ENCODE results near the gene RAB8A.

RAB8A gene

DNA sequence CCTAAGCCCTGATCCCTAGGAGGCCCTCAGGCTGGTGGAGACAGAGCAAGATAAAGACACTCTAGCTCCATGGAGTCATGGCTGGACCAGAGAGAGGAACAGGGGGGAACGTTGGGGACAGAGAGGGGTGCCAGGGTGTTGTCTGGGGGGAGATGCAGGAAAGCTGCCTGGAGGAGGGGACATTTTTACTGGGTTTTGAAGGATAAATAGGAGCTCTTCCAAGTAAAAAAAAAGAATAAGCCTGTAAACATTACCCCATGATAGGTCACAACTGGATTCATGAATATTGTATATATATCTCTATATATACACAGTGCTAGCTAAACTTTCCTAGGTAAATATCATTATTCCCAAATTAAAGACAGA is 32.5 kb downstream of the RAB8A start:
- ChIA-PET CTCF (no interaction called here), POLR2A (no interaction called here)
- TF ChIP-seq ELF4 (IDR thresholded peaks at IDR 0.05) (no peak), CTBP1 (IDR thresholded peaks at IDR 0.05; ENCODE audit: borderline replicate concordance) (no peak), L3MBTL2 (conservative IDR thresholded peaks at IDR 0.05) (no peak), FOXM1 (IDR thresholded peaks at IDR 0.05; ENCODE audit: borderline replicate concordance) (no peak), ZNF384 (IDR thresholded peaks at IDR 0.05) (no peak), TARDBP (IDR thresholded peaks at IDR 0.05) (no peak), ARNT (IDR thresholded peaks at IDR 0.05) (no peak), SUZ12 (IDR thresholded peaks at IDR 0.05) (no peak), NFRKB (IDR thresholded peaks at IDR 0.05) (no peak), BHLHE40 (IDR thresholded peaks at IDR 0.05; ENCODE audit: borderline replicate concordance) (no peak), LEF1 (IDR thresholded peaks at IDR 0.05; ENCODE audit: borderline replicate concordance) (no peak), SP1 (IDR thresholded peaks at IDR 0.05) (no peak)
- TF ChIP-seq, protein P1, sequence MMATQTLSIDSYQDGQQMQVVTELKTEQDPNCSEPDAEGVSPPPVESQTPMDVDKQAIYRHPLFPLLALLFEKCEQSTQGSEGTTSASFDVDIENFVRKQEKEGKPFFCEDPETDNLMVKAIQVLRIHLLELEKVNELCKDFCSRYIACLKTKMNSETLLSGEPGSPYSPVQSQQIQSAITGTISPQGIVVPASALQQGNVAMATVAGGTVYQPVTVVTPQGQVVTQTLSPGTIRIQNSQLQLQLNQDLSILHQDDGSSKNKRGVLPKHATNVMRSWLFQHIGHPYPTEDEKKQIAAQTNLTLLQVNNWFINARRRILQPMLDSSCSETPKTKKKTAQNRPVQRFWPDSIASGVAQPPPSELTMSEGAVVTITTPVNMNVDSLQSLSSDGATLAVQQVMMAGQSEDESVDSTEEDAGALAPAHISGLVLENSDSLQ (IDR thresholded peaks at IDR 0.05) = no peak
- DNase-seq (ENCODE audit: extremely low spot score) = no peak

DNA sequence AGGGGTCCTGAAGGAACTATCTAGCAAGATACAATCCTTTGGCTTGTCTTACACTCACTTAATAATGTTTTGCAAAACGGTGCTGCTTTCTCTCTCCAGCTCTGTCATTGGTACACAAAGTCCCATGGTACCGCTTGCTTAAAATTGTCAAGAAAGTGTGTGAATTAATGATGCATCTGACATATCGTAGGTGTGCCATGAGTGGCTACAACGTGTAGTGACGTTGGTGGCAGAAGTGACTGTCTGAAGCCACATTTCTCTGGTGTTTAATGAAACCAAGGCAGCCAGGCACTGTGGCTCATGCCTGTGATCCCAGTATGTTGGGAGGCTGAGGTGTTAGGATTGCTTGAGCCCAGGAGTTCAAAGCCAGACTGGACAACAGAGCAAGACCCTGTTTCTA is 34.4 kb downstream of the RAB8A start:
- no peak for DNase-seq (ENCODE audit: extremely low spot score)
- CTCF ChIA-PET = no interaction called here
- TF ChIP-seq L3MBTL2 (conservative IDR thresholded peaks at IDR 0.05) (no peak), HDGF (IDR thresholded peaks at IDR 0.05; ENCODE audit: borderline replicate concordance) (no peak), LEF1 (IDR thresholded peaks at IDR 0.05; ENCODE audit: borderline replicate concordance) (no peak), FOXA1 (IDR thresholded peaks at IDR 0.05) (no peak), TARDBP (IDR thresholded peaks at IDR 0.05) (no peak), ZNF384 (IDR thresholded peaks at IDR 0.05) (no peak)
- TF ChIP-seq, protein P1 (IDR thresholded peaks at IDR 0.05) = no peak
- POLR2A ChIA-PET = no interaction called here

DNA sequence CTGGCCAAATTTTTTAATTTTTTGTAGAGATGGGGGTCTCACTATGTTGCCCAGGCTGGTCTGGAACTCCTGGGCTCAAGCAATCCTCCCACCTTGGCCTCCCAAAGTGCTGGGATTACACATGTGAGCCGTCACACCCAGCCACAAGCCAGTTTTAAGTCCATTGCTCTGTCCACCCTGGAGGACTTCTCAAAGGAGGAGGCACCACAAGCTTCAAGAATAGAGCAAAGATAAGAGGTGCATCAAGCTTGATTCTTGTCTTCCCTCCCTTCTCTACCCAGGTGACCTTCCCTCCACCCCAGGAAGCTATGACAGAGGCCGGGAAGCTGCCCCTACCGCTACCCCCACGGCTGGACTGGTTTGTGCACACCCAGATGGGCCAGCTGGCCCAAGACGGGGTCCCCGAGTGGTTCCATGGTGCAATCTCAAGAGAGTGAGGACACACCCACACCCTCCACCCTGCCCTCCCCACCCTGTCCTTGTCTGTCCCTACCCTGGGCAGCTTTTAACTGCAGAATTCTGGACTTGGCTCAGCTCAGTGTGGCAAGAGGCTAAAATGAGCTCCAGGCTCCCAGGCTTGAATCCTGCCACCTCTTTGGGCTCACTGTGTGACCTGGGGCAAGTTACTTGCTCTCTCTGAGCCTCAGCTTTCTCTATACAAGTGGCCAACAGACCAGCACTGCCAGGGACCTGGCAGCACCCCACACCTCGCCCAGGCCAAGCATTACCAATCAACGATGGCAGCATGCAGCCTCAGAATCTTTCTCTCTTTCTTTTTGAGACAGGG is 36.9 kb downstream of the RAB8A start:
- DNase-seq (ENCODE audit: extremely low spot score) = no peak
- ChIA-PET CTCF (no interaction called here), POLR2A (interaction anchor here (1.1 to 1.8 kb wide), 2 partner anchors 10 to 49 kb away, joined by 3 read pairs; partner anchors contain the start of gene AP1M1)
- TF ChIP-seq ZNF384 (IDR thresholded peaks at IDR 0.05) = no peak
- no peak for TF ChIP-seq LEF1 (IDR thresholded peaks at IDR 0.05; ENCODE audit: borderline replicate concordance)
- TF ChIP-seq FOXM1 (IDR thresholded peaks at IDR 0.05; ENCODE audit: borderline replicate concordance) = no peak
- no peak for TF ChIP-seq BHLHE40 (IDR thresholded peaks at IDR 0.05; ENCODE audit: borderline replicate concordance)
- TF ChIP-seq FOXA1 (IDR thresholded peaks at IDR 0.05) = no peak
- TF ChIP-seq NFRKB (IDR thresholded peaks at IDR 0.05) = no peak
- TF ChIP-seq ELF4 (IDR thresholded peaks at IDR 0.05) = no peak
- no peak for TF ChIP-seq HDGF (IDR thresholded peaks at IDR 0.05; ENCODE audit: borderline replicate concordance)
- no peak for TF ChIP-seq ARNT (IDR thresholded peaks at IDR 0.05)
- TF ChIP-seq SUZ12 (IDR thresholded peaks at IDR 0.05) = no peak
- no peak for TF ChIP-seq TARDBP (IDR thresholded peaks at IDR 0.05)
- TF ChIP-seq, protein P1 (IDR thresholded peaks at IDR 0.05) = no peak
- TF ChIP-seq SP1 (IDR thresholded peaks at IDR 0.05) = no peak
- TF ChIP-seq L3MBTL2 (conservative IDR thresholded peaks at IDR 0.05) = no peak
- TF ChIP-seq CTBP1 (IDR thresholded peaks at IDR 0.05; ENCODE audit: borderline replicate concordance) = no peak
- TF ChIP-seq FOXK2 (IDR thresholded peaks at IDR 0.05) = no peak

DNA sequence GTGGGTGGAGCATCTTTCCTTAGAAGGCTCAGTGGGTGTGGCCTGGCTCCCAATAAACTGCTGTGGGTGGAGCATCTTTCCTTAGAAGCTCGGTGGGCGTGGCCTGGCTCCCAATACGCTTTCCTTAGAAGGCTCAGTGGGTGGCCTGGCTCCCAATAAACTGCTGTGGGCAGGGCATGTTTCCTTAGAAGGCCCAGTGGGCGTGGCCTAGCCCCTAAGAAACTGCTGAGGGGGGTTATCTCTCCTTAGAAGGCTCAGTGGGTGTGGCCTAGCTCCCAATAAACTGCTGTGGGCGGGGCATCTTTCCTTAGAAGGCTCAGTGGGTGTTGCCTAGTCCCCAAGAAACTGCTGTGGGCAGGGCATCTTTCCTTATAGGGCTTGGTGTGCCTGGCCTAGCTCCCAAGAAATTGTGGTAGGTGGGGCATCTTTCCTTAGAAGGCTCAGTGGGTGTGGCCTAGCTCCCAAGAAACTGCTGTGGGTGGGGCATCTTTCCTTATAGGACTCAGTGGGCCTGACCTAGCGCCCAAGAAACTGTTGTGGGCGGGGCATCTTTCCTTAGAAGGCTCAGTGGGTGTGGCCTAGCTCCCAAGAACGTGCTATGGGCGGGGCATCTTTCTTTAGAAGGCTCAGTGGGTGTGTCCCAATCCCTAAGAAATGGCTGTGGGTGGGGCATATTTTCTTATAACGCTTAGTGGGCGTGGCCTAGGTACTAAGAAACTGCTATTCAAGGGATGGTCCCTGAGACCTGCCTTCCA is 42.1 kb downstream of the RAB8A start:
- POLR2A ChIA-PET = no interaction called here
- TF ChIP-seq ELF4 (IDR thresholded peaks at IDR 0.05) (no peak), L3MBTL2 (conservative IDR thresholded peaks at IDR 0.05) (no peak), FOXA1 (IDR thresholded peaks at IDR 0.05) (no peak), ZNF384 (IDR thresholded peaks at IDR 0.05) (no peak), CTBP1 (IDR thresholded peaks at IDR 0.05; ENCODE audit: borderline replicate concordance) (no peak), SP1 (IDR thresholded peaks at IDR 0.05) (no peak), ARNT (IDR thresholded peaks at IDR 0.05) (no peak), NFRKB (IDR thresholded peaks at IDR 0.05) (no peak), FOXK2 (IDR thresholded peaks at IDR 0.05) (no peak), HDGF (IDR thresholded peaks at IDR 0.05; ENCODE audit: borderline replicate concordance) (no peak), LEF1 (IDR thresholded peaks at IDR 0.05; ENCODE audit: borderline replicate concordance) (no peak), TARDBP (IDR thresholded peaks at IDR 0.05) (no peak), BHLHE40 (IDR thresholded peaks at IDR 0.05; ENCODE audit: borderline replicate concordance) (no peak), SUZ12 (IDR thresholded peaks at IDR 0.05) (no peak), FOXM1 (IDR thresholded peaks at IDR 0.05; ENCODE audit: borderline replicate concordance) (no peak)
- TF ChIP-seq, protein P1 (IDR thresholded peaks at IDR 0.05) = no peak
- DNase-seq (ENCODE audit: extremely low spot score) = no peak
- CTCF ChIA-PET = no interaction called here

DNA sequence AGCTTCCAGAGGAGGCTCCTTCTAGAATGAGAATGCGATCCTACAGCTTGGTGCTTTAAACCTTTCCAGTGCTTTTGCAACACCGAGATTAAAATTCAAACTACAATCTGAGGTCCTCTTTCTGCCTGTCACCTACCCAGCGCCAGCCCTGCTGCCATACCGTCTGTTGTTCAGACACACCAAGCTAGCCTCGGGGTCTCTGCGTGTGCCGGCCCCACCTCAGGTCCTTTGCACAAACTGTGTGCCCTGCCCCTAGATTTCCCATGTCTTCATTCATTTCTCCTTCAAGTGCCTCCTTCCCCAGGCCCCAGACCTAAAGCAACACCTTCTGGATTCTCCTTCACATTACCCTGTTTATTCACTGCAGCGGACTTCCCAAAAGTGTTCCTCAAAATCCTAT is 42.9 kb downstream of the RAB8A start:
- POLR2A ChIA-PET = no interaction called here
- CTCF ChIA-PET = no interaction called here
- no peak for DNase-seq (ENCODE audit: extremely low spot score)
- TF ChIP-seq NFRKB (IDR thresholded peaks at IDR 0.05) (no peak), TARDBP (IDR thresholded peaks at IDR 0.05) (no peak), FOXM1 (IDR thresholded peaks at IDR 0.05; ENCODE audit: borderline replicate concordance) (no peak), SUZ12 (IDR thresholded peaks at IDR 0.05) (no peak), ZNF384 (IDR thresholded peaks at IDR 0.05) (no peak), FOXK2 (IDR thresholded peaks at IDR 0.05) (no peak), ARNT (IDR thresholded peaks at IDR 0.05) (no peak), FOXA1 (IDR thresholded peaks at IDR 0.05) (no peak), CTBP1 (IDR thresholded peaks at IDR 0.05; ENCODE audit: borderline replicate concordance) (no peak), LEF1 (IDR thresholded peaks at IDR 0.05; ENCODE audit: borderline replicate concordance) (no peak)
- TF ChIP-seq, protein P1 (IDR thresholded peaks at IDR 0.05) = no peak

Data from HEK293T (cell line).